ENCODE data around the gene FUT9. TPM values are rescaled to one million over a fixed set of nuclear protein-coding genes. Genes with fewer than 3 reads are reported as not detected.

Gene FUT9
- total and polyA plus RNA-seq, 2 of the 8 experiments (the other 6 are each of a cell fraction or from before 2014, with no cell fraction given), result 0.85 to 4.9 TPM

GRCh38 chr6:96142142-96142541 is 126.4 kb downstream of the FUT9 start:
- no peak overlapping the region for H4K5ac ChIP-seq (ENCODE audit: insufficient read length, low read depth, low read length)
- no peaks in the 10 kb centered on the region; the same call in 1 of the 2 replicates for H3K23me2 ChIP-seq (ENCODE audit: low read depth, low read length)
- H3K79me1 ChIP-seq (ENCODE audit: low read depth, low read length), result no peaks in the 10 kb centered on the region
- no peak overlapping the region for H2BK120ac ChIP-seq (replicated peaks; ENCODE audit: low read depth, low read length)
- no peaks in the 10 kb centered on the region for H3K27me3 ChIP-seq (replicated peaks in 1 of 4; ENCODE audit: control insufficient read depth in 3 of 4, extremely low read depth in 1 of 4, insufficient read depth in 3 of 4, low read length in 3 of 4)
- no peak overlapping the region for H2BK20ac ChIP-seq (ENCODE audit: low read length)
- no peak overlapping the region for H2BK5ac ChIP-seq (ENCODE audit: low read depth, low read length)
- FAIRE-seq, result no peak
- H2BK15ac ChIP-seq (ENCODE audit: low read length), result no peak overlapping the region
- H3K4ac ChIP-seq (replicated peaks; ENCODE audit: insufficient read length, low read depth, low read length), result no peak overlapping the region
- no peak overlapping the region for H3K14ac ChIP-seq (ENCODE audit: insufficient read length)
- H3K4me3 ChIP-seq (ENCODE audit: extremely low read depth in 1 of 4, insufficient read depth in 2 of 4, low read depth in 3 of 4, low read length in 4 of 4), result no peak overlapping the region
- H2AK5ac ChIP-seq (ENCODE audit: low read depth, low read length), result no peak overlapping the region
- H4K20me1 ChIP-seq (replicated peaks in 1 of 2; ENCODE audit: control insufficient read depth in 1 of 2, insufficient read depth in 2 of 2, low read length in 2 of 2), result no peaks in the 10 kb centered on the region
- no peak overlapping the region for H3K23ac ChIP-seq (ENCODE audit: insufficient read length)
- no peak overlapping the region for H2AFZ ChIP-seq (ENCODE audit: low read length)
- peaks cover 0 to 3% (median 0%) of the 10 kb centered on the region in 4 experiments; a peak in 2 of 8 replicates for H3K36me3 ChIP-seq (ENCODE audit: control insufficient read depth in 2 of 4, insufficient read depth in 4 of 4, low read length in 3 of 4)
- H2BK12ac ChIP-seq (ENCODE audit: low read depth, low read length), result no peak overlapping the region
- POLR2A ChIA-PET (ENCODE audit: partially characterized antibody), result interaction anchor here (1.2 kb wide), 1 partner anchor 17 kb away, joined by 3 read pairs; no protein-coding TSS in a partner anchor
- no peak overlapping the region for H3K18ac ChIP-seq (ENCODE audit: extremely low read depth, low read length)
- no peaks in the 10 kb centered on the region for H3K79me2 ChIP-seq (ENCODE audit: control insufficient read depth in 1 of 2, insufficient read depth in 2 of 2, low read length in 2 of 2)
- peaks cover 13% of the 10 kb centered on the region in 2 experiments; a peak in 3 of 4 replicates for H3K9me3 ChIP-seq (ENCODE audit: insufficient read depth in 2 of 2, low read depth in 1 of 2, low read length in 1 of 2)
- TF ChIP-seq MAX (IDR thresholded peaks at IDR 0.05), result no peak
- TF ChIP-seq FOSL1 (IDR thresholded peaks at IDR 0.05; ENCODE audit: insufficient read depth, low read depth, low read length), result no peak
- no peak for TF ChIP-seq HDAC2 (IDR thresholded peaks at IDR 0.05; ENCODE audit: borderline replicate concordance in 1 of 2, low read depth in 2 of 2, low read length in 2 of 2)
- no peak for TF ChIP-seq ATF3 (IDR thresholded peaks at IDR 0.05; ENCODE audit: insufficient read depth, low read depth, low read length)
- no peak for TF ChIP-seq CTBP2 (IDR thresholded peaks at IDR 0.05; ENCODE audit: borderline replicate concordance, insufficient read depth, insufficient read length, low read length)
- no peak for TF ChIP-seq RBBP5 (IDR thresholded peaks at IDR 0.05; ENCODE audit: borderline replicate concordance, low read depth, low read length)
- no peak for TF ChIP-seq TCF12 (IDR thresholded peaks at IDR 0.05; ENCODE audit: low read depth, low read length)
- no peak for TF ChIP-seq SIX5 (IDR thresholded peaks at IDR 0.05; ENCODE audit: low read depth, low read length)
- no peak for TF ChIP-seq CBX5 (IDR thresholded peaks at IDR 0.05; ENCODE audit: low read depth, low read length)
- no peak for TF ChIP-seq JUND (IDR thresholded peaks at IDR 0.05; ENCODE audit: low read length)
- TF ChIP-seq POLR2A (IDR thresholded peaks at IDR 0.05; ENCODE audit: control extremely low read depth in 1 of 2, low read depth in 2 of 2, low read length in 2 of 2), result no peak
- TF ChIP-seq CHD1 (IDR thresholded peaks at IDR 0.05; ENCODE audit: low read depth, low read length), result no peak
- CTCF ChIA-PET (ENCODE audit: partially characterized antibody), result no interaction called here
- no peak overlapping the region for H3K27ac ChIP-seq (ENCODE audit: low read depth, low read length)
- H4K91ac ChIP-seq (replicated peaks; ENCODE audit: insufficient read length, low read length), result no peak overlapping the region
- H3K9ac ChIP-seq (replicated peaks in 1 of 4; ENCODE audit: extremely low read depth in 1 of 4, low read depth in 3 of 4, low read length in 3 of 4), result no peak overlapping the region
- no peak for DNase-seq (ENCODE audit: low read depth in 1 of 2, low spot score in 2 of 2)
- no peak overlapping the region for H4K8ac ChIP-seq (ENCODE audit: extremely low read depth, insufficient read depth, low read length)
- H3K56ac ChIP-seq (replicated peaks; ENCODE audit: insufficient read length, low read depth, low read length), result no peak overlapping the region
- WGBS, 2 experiments (ENCODE audit: extremely low coverage in 1 of 2, insufficient coverage in 1 of 2, insufficient read length in 1 of 2, insufficient replicate concordance in 2 of 2, low coverage in 1 of 2, low lambda C conversion rate in 2 of 2, missing lambda C conversion rate in 1 of 2), result 95% methylated on average over 2 of the region's 2 CpGs; no CpG with 5 or more reads in 1 of the 2 experiments
- no peak overlapping the region for H3K4me2 ChIP-seq (ENCODE audit: insufficient read depth in 1 of 2, low read depth in 2 of 2, low read length in 2 of 2)
- H3K4me1 ChIP-seq (replicated peaks in 1 of 4; ENCODE audit: control insufficient read depth in 3 of 4, insufficient read depth in 4 of 4, low read length in 3 of 4), result no peaks in the 10 kb centered on the region
